Osteocyte (in vitro differentiated cells): ENCODE data around the gene EVI2A. TPM values are rescaled to one million over a fixed set of nuclear protein-coding genes. Genes with fewer than 3 reads are reported as not detected.

Experiments used
- DNase-seq: peaks from one replicate; pipeline ENCODE4 v3.0.0; 2021; ENCODE audit warnings: mixed read lengths; ENCODE audit not compliant: unreplicated experiment; ENCODE audit errors: extremely low spot score
- H3K27ac Mint-ChIP-seq: one replicate; pipeline ENCODE4 v1.8.0; 2021; ENCODE audit warnings: mild to moderate bottlenecking, mixed read lengths; ENCODE audit not compliant: unreplicated experiment
- H3K27me3 Mint-ChIP-seq: one replicate; pipeline ENCODE4 v1.8.0; 2021; ENCODE audit warnings: mixed read lengths; ENCODE audit not compliant: unreplicated experiment
- H3K36me3 Mint-ChIP-seq: one replicate; pipeline ENCODE4 v1.8.0; 2021; ENCODE audit warnings: mixed read lengths; ENCODE audit not compliant: unreplicated experiment
- H3K4me1 Mint-ChIP-seq: one replicate; pipeline ENCODE4 v1.8.0; 2021; ENCODE audit warnings: mixed read lengths; ENCODE audit not compliant: unreplicated experiment
- H3K4me3 Mint-ChIP-seq: one replicate; pipeline ENCODE4 v1.8.0; 2021; ENCODE audit warnings: mild to moderate bottlenecking, moderate library complexity, mixed read lengths; ENCODE audit not compliant: unreplicated experiment
- H3K9me3 Mint-ChIP-seq: one replicate; pipeline ENCODE4 v1.8.0; 2021; ENCODE audit warnings: mixed read lengths; ENCODE audit not compliant: unreplicated experiment
- CTCF ChIP-seq: fragments of 200-600 bp; sonication (generic); IDR thresholded peaks from 2 replicates; pipeline ENCODE4 v1.5.0; 2021; ENCODE audit warnings: antibody characterized with exemption, mild to moderate bottlenecking, moderate library complexity
- total RNA-seq: library from RNA; stranded (reverse); gene quantifications from 2 replicates; pipeline ENCODE4 v1.2.1, GENCODE V29; 2021

EVI2A gene
- total RNA-seq, 1 donor from 2014 or later = not detected

- DNase-seq = no peak
- Mint-ChIP-seq H3K4me1 (peaks cover 25% of the 10 kb centered on the region), H3K4me3 (no peak overlapping the region), H3K9me3 (no peaks in the 10 kb centered on the region), H3K27ac (peak overlapping the region; percentile 74), H3K27me3 (no peaks in the 10 kb centered on the region), H3K36me3 (peaks cover 28% of the 10 kb centered on the region)
- no peak for TF ChIP-seq CTCF
These were observed 7.8 kb upstream of the EVI2A start for GRCh38 chr17:31329221-31329620.

GRCh38 chr17:31328160-31328535 is 6.7 kb upstream of the EVI2A start:
- Mint-ChIP-seq H3K27me3 (no peaks in the 10 kb centered on the region), H3K4me1 (peaks cover 25% of the 10 kb centered on the region), H3K4me3 (no peak overlapping the region), H3K9me3 (no peaks in the 10 kb centered on the region), H3K36me3 (peaks cover 25% of the 10 kb centered on the region), H3K27ac (peak overlapping the region; percentile 54)
- no peak for TF ChIP-seq CTCF
- no peak for DNase-seq

- no peaks in the 10 kb centered on the region for H3K9me3 Mint-ChIP-seq
- no peaks in the 10 kb centered on the region for H3K27me3 Mint-ChIP-seq
- peak overlapping the region; percentile 54 for H3K27ac Mint-ChIP-seq
- peaks cover 25% of the 10 kb centered on the region for H3K4me1 Mint-ChIP-seq
- DNase-seq = no peak
- peaks cover 25% of the 10 kb centered on the region for H3K36me3 Mint-ChIP-seq
- no peak overlapping the region for H3K4me3 Mint-ChIP-seq
- no peak for TF ChIP-seq CTCF
These were observed 6.2 kb upstream of the EVI2A start for GRCh38 chr17:31327534-31328159.

GRCh38 chr17:31323551-31323950 is 2.1 kb upstream of the EVI2A start:
- Mint-ChIP-seq H3K27me3 (no peaks in the 10 kb centered on the region), H3K9me3 (no peaks in the 10 kb centered on the region), H3K36me3 (peaks cover 17% of the 10 kb centered on the region), H3K4me1 (peaks cover 29% of the 10 kb centered on the region), H3K4me3 (no peak overlapping the region), H3K27ac (no peak overlapping the region)
- TF ChIP-seq CTCF = no peak
- no peak for DNase-seq

GRCh38 chr17:31321966-31322365 is 544 bp upstream of the EVI2A start:
- H3K27me3 Mint-ChIP-seq = no peaks in the 10 kb centered on the region
- DNase-seq = no peak
- peaks cover 12% of the 10 kb centered on the region for H3K36me3 Mint-ChIP-seq
- peaks cover 15% of the 10 kb centered on the region for H3K4me1 Mint-ChIP-seq
- no peak for TF ChIP-seq CTCF
- H3K9me3 Mint-ChIP-seq = no peaks in the 10 kb centered on the region
- H3K27ac Mint-ChIP-seq = peak overlapping the region; percentile 43
- H3K4me3 Mint-ChIP-seq = no peak overlapping the region
